Neutrophil (primary cell): ENCODE measurements around the gene MSN.
"Not testable (repeated sequence)": the region's sequence is repeated elsewhere in the genome, so short reads cannot be mapped to it uniquely, and the experiment has no call there.

ENCODE experiments used
- H3K27ac ChIP-seq: fragments of 200-600 bp; sonication (generic); 2 replicates; pipeline ENCODE4 v1.5.1; 2016; ENCODE audit warnings: mild to moderate bottlenecking, moderate library complexity
- H3K27me3 ChIP-seq: fragments of 200-600 bp; sonication (generic); 2 replicates; pipeline ENCODE4 v1.6.0; 2016; ENCODE audit warnings: mild to moderate bottlenecking
- H3K36me3 ChIP-seq: fragments of 200-600 bp; sonication (generic); 2 replicates; pipeline ENCODE4 v1.5.1; 2017
- H3K4me1 ChIP-seq, 2 experiments: fragments of 200-600 bp in 1 of 2; sonication (generic) in 1 of 2; 1 replicate in 1 of 2; 2 replicates in 1 of 2; pipeline versions ENCODE4 v1.5.1 to v1.6.1; 2013 to 2016; ENCODE audit warnings: low read depth in 1 of 2, low read length in 1 of 2, mild to moderate bottlenecking in 1 of 2, moderate library complexity in 1 of 2; ENCODE audit not compliant: control insufficient read depth in 1 of 2, insufficient read depth in 1 of 2
- H3K4me3 ChIP-seq, 2 experiments: fragments of 200-600 bp in 1 of 2; sonication (generic) in 1 of 2; 1 replicate in 1 of 2; 2 replicates in 1 of 2; pipeline ENCODE4 v1.5.1; 2013 to 2016; ENCODE audit warnings: low read depth in 1 of 2, low read length in 1 of 2, mild to moderate bottlenecking in 1 of 2, moderate library complexity in 1 of 2
- H3K9me3 ChIP-seq: fragments of 200-600 bp; sonication (generic); 2 replicates; pipeline ENCODE4 v1.5.1; 2016
- CTCF ChIP-seq: fragments of 200-600 bp; sonication (generic); IDR thresholded peaks from 2 replicates; pipeline ENCODE4 v1.5.1; 2016; ENCODE audit warnings: antibody characterized with exemption

The MSN gene

GRCh38 chrX:65647801-65648200 is 19.7 kb upstream of the MSN start:
- Histone ChIP-seq H3K36me3 (no peaks in the 10 kb centered on the region), H3K9me3 (no peaks in the 10 kb centered on the region), H3K27ac (no peak overlapping the region), H3K4me3 (no peak overlapping the region), H3K27me3 (no peaks in the 10 kb centered on the region), H3K4me1 (peaks cover 0 to 4% of the 10 kb centered on the region in 2 experiments)
- no peak for TF ChIP-seq CTCF

GRCh38 chrX:65652098-65652497 is 15.4 kb upstream of the MSN start:
- no peak for TF ChIP-seq CTCF
- no peak overlapping the region for H3K4me3 ChIP-seq
- no peaks in the 10 kb centered on the region for H3K27me3 ChIP-seq
- H3K9me3 ChIP-seq: no peaks in the 10 kb centered on the region
- H3K4me1 ChIP-seq: no peaks in the 10 kb centered on the region
- no peaks in the 10 kb centered on the region for H3K36me3 ChIP-seq
- no peak overlapping the region for H3K27ac ChIP-seq

GRCh38 chrX:65657009-65657441 is 10.4 kb upstream of the MSN start:
- not testable (repeated sequence) for H3K9me3 ChIP-seq, H3K4me3 ChIP-seq, H3K4me1 ChIP-seq, H3K27me3 ChIP-seq, H3K27ac ChIP-seq, H3K36me3 ChIP-seq

- Histone ChIP-seq H3K4me1 (no peaks in the 10 kb centered on the region), H3K27ac (no peak overlapping the region), H3K36me3 (no peaks in the 10 kb centered on the region), H3K9me3 (no peaks in the 10 kb centered on the region), H3K27me3 (no peaks in the 10 kb centered on the region), H3K4me3 (no peak overlapping the region)
- no peak for TF ChIP-seq CTCF
These were observed 9.8 kb upstream of the MSN start for GRCh38 chrX:65657659-65658058.

- Histone ChIP-seq H3K4me1 (no peaks in the 10 kb centered on the region), H3K36me3 (no peaks in the 10 kb centered on the region), H3K27ac (no peak overlapping the region), H3K27me3 (no peaks in the 10 kb centered on the region), H3K4me3 (no peak overlapping the region), H3K9me3 (no peaks in the 10 kb centered on the region)
- no peak for TF ChIP-seq CTCF
These were observed 9.2 kb upstream of the MSN start for GRCh38 chrX:65658229-65658628.

- Histone ChIP-seq H3K27ac (peak overlapping the region; percentile 91), H3K9me3 (no peaks in the 10 kb centered on the region), H3K36me3 (no peaks in the 10 kb centered on the region), H3K4me1 (peaks cover 24 to 41% of the 10 kb centered on the region in 2 experiments), H3K4me3 (peak overlapping the region; percentile 76 to 90), H3K27me3 (no peaks in the 10 kb centered on the region)
- TF ChIP-seq CTCF: no peak
These were observed 324 bp upstream of the MSN start for GRCh38 chrX:65667157-65667502.
